ENCODE measurements around the gene SLC15A4. TPM values are rescaled to one million over a fixed set of nuclear protein-coding genes. Genes with fewer than 3 reads are reported as not detected.

SLC15A4 gene
- total RNA-seq, 3 donors from 2014 or later: 15.4 to 23.4 (median 15.7) TPM

- no peak for TF ChIP-seq CTCF (IDR thresholded peaks at IDR 0.05)
- no peaks in the 10 kb centered on the region for H3K36me3 ChIP-seq (ENCODE audit: low read depth)
- H3K4me1 ChIP-seq (ENCODE audit: low read depth): no peaks in the 10 kb centered on the region
- no peak for DNase-seq
- no peak overlapping the region for H3K4me3 ChIP-seq
- intact Hi-C loops (cut with DNase I, micrococcal nuclease): no loop called here
- ATAC-seq: no peak
- no peaks in the 10 kb centered on the region for H3K9me3 ChIP-seq
Measured at GRCh38 chr12:128787827-128788226, 35.9 kb downstream of the SLC15A4 start.

GRCh38 chr12:128786741-128787391, 36.9 kb downstream of the SLC15A4 start:
- intact Hi-C loops (cut with DNase I, micrococcal nuclease): no loop called here
- Histone ChIP-seq H3K4me3 (no peak overlapping the region), H3K4me1 (ENCODE audit: low read depth) (no peaks in the 10 kb centered on the region), H3K9me3 (no peaks in the 10 kb centered on the region), H3K36me3 (ENCODE audit: low read depth) (no peaks in the 10 kb centered on the region)
- ATAC-seq: no peak
- no peak for TF ChIP-seq CTCF (IDR thresholded peaks at IDR 0.05)
- no peak for DNase-seq

- intact Hi-C loops (cut with DNase I, micrococcal nuclease): no loop called here
- Histone ChIP-seq H3K4me3 (no peak overlapping the region), H3K36me3 (ENCODE audit: low read depth) (no peaks in the 10 kb centered on the region), H3K9me3 (no peaks in the 10 kb centered on the region), H3K4me1 (ENCODE audit: low read depth) (no peaks in the 10 kb centered on the region)
- TF ChIP-seq CTCF (IDR thresholded peaks at IDR 0.05): no peak
- no peak for ATAC-seq
- DNase-seq: no peak
Measured at GRCh38 chr12:128784030-128784760, 39.6 kb downstream of the SLC15A4 start.

- intact Hi-C loops (cut with DNase I, micrococcal nuclease): no loop called here
- Histone ChIP-seq H3K4me3 (no peak overlapping the region), H3K4me1 (ENCODE audit: low read depth) (no peaks in the 10 kb centered on the region), H3K36me3 (ENCODE audit: low read depth) (no peaks in the 10 kb centered on the region), H3K9me3 (no peaks in the 10 kb centered on the region)
- TF ChIP-seq CTCF (IDR thresholded peaks at IDR 0.05): no peak
- no peak for ATAC-seq
- DNase-seq: no peak
Measured at GRCh38 chr12:128783129-128783574, 40.6 kb downstream of the SLC15A4 start.

DNA sequence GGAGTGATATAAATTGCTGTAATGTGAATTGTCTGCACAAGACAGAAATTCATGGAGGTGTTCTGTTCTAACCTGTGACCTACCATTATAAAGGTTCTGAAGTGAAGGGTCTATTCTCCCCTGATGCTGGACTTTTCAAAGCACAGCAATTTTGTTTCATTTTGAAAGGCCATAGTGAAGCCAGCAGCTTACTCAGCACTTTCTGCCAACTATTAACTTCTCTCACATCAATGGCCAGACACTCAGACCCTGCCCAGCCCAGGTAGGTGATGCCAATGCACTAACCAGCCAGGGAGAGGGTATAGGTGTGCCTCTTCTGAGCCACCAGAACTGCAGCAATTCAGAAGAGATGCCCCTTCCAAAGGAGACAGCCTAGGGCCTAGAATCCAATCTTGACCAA, 43.9 kb downstream of the SLC15A4 start:
- intact Hi-C loops (cut with DNase I, micrococcal nuclease): no loop called here
- no peaks in the 10 kb centered on the region for H3K4me1 ChIP-seq (ENCODE audit: low read depth)
- no peak for TF ChIP-seq CTCF (IDR thresholded peaks at IDR 0.05)
- no peak for DNase-seq
- no peaks in the 10 kb centered on the region for H3K36me3 ChIP-seq (ENCODE audit: low read depth)
- ATAC-seq: no peak
- no peaks in the 10 kb centered on the region for H3K9me3 ChIP-seq
- H3K4me3 ChIP-seq: no peak overlapping the region
